Measurements from ENCODE around the gene ZNF423.

GRCh38 chr16:49809561-49809960 lies 46.4 kb downstream of the ZNF423 start:
- TF ChIP-seq REST (IDR thresholded peaks at IDR 0.05; ENCODE audit: insufficient read depth in 1 of 2, low read depth in 2 of 2, low read length in 2 of 2) (no peak), TAF1 (IDR thresholded peaks at IDR 0.05; ENCODE audit: borderline replicate concordance, insufficient read depth, low read length) (no peak), POLR2AphosphoS5 (IDR thresholded peaks at IDR 0.05; ENCODE audit: low read depth, low read length) (no peak), SIN3A (IDR thresholded peaks at IDR 0.05; ENCODE audit: borderline replicate concordance, insufficient read depth, low read length) (no peak), FOXP2 (optimal IDR thresholded peaks at IDR 0.05; ENCODE audit: borderline replicate concordance, extremely low read depth, extremely low read length, insufficient read depth) (no peak)

Measured in PFSK-1 (cell line).